Trophoblast cell (in vitro differentiated cells and primary cell): Measurements from ENCODE around the gene HAGHL.

Experiments
- DNase-seq, 2 donors: peaks; one replicate each; pipeline ENCODE4 v3.0.0-alpha.2; 2016
- H2AFZ ChIP-seq: 2 replicates; pipeline ENCODE4 v1.6.1; 2013; ENCODE audit warnings: low read length, moderate library complexity, mild to moderate bottlenecking; ENCODE audit not compliant: insufficient read depth, poor library complexity
- H2AK5ac ChIP-seq: 2 replicates; pipeline ENCODE4 v1.6.1; 2013; ENCODE audit warnings: mild to moderate bottlenecking, low read length
- H2BK120ac ChIP-seq: 2 replicates; pipeline ENCODE4 v1.6.1; 2013; ENCODE audit warnings: low read length, mild to moderate bottlenecking, moderate library complexity; ENCODE audit not compliant: insufficient read depth, poor library complexity
- H2BK12ac ChIP-seq: 2 replicates; pipeline ENCODE4 v1.6.1; 2013; ENCODE audit warnings: mild to moderate bottlenecking, low read length, moderate library complexity
- H2BK5ac ChIP-seq: 2 replicates; pipeline ENCODE4 v1.6.1; 2013; ENCODE audit warnings: low read length, low read depth, moderate library complexity, mild to moderate bottlenecking; ENCODE audit not compliant: poor library complexity
- H3K14ac ChIP-seq: 2 replicates; pipeline ENCODE4 v1.6.1; 2013; ENCODE audit warnings: mild to moderate bottlenecking, low read length
- H3K18ac ChIP-seq: 2 replicates; pipeline ENCODE4 v1.6.1; 2013; ENCODE audit warnings: mild to moderate bottlenecking, low read length
- H3K23ac ChIP-seq: 2 replicates; pipeline ENCODE4 v1.6.1; 2013; ENCODE audit warnings: low read length
- H3K27ac ChIP-seq: 2 replicates; pipeline ENCODE4 v1.5.1; 2013; ENCODE audit warnings: low read depth, mild to moderate bottlenecking, inconsistent platforms, low read length, moderate library complexity
- H3K27me3 ChIP-seq: 2 replicates; pipeline ENCODE4 v1.6.1; 2013; ENCODE audit warnings: inconsistent platforms, mild to moderate bottlenecking, low read length, moderate library complexity; ENCODE audit not compliant: insufficient read depth
- H3K36me3 ChIP-seq, 2 experiments: 1 replicate in 1 of 2; 2 replicates in 1 of 2; pipeline ENCODE4 v1.6.1; 2013; ENCODE audit warnings: low read length in 2 of 2, mild to moderate bottlenecking in 2 of 2, moderate library complexity in 1 of 2; ENCODE audit not compliant: insufficient read depth in 2 of 2, control insufficient read depth in 1 of 2
- H3K4ac ChIP-seq: 2 replicates; pipeline ENCODE4 v1.6.1; 2013; ENCODE audit warnings: low read depth, mild to moderate bottlenecking, low read length, moderate library complexity
- H3K4me1 ChIP-seq, 2 experiments: 1 replicate in 1 of 2; 2 replicates in 1 of 2; pipeline ENCODE4 v1.6.1; 2013; ENCODE audit warnings: low read length in 2 of 2, mild to moderate bottlenecking in 2 of 2, moderate library complexity in 1 of 2; ENCODE audit not compliant: insufficient read depth in 2 of 2, control insufficient read depth in 1 of 2
- H3K4me2 ChIP-seq: 2 replicates; pipeline ENCODE4 v1.6.1; 2013; ENCODE audit warnings: inconsistent platforms, mild to moderate bottlenecking, low read length, moderate library complexity
- H3K4me3 ChIP-seq: 2 replicates; pipeline ENCODE4 v1.5.1; 2013; ENCODE audit warnings: mild to moderate bottlenecking, low read depth, low read length, inconsistent platforms
- H3K79me1 ChIP-seq: one replicate; pipeline ENCODE4 v1.6.1; 2013; ENCODE audit warnings: low read length
- H3K79me2 ChIP-seq: 2 replicates; pipeline ENCODE4 v1.6.1; 2013; ENCODE audit warnings: low read length, mild to moderate bottlenecking; ENCODE audit not compliant: control insufficient read depth, insufficient read depth, poor library complexity
- H3K9ac ChIP-seq: 2 replicates; pipeline ENCODE4 v1.6.1; 2013; ENCODE audit warnings: mild to moderate bottlenecking, low read length
- H3K9me3 ChIP-seq: 2 replicates; pipeline ENCODE4 v1.6.1; 2013; ENCODE audit warnings: low read depth, mild to moderate bottlenecking, control low read depth, inconsistent platforms, low read length; ENCODE audit not compliant: insufficient read depth
- H4K12ac ChIP-seq: 2 replicates; pipeline ENCODE4 v1.6.1; 2013; ENCODE audit warnings: low read depth, mild to moderate bottlenecking, low read length, moderate library complexity
- H4K8ac ChIP-seq: 2 replicates; pipeline ENCODE4 v1.6.1; 2013; ENCODE audit warnings: low read depth, mild to moderate bottlenecking, low read length, moderate library complexity
- H4K91ac ChIP-seq: one replicate; pipeline ENCODE4 v1.6.1; 2013; ENCODE audit warnings: low read depth, mild to moderate bottlenecking, low read length, moderate library complexity
- WGBS: extraction: QIAGEN DNeasy Blood & Tissue Kit; methylation state at CpG from one replicate; pipeline ENCODE4 v1.1.7; 2013; ENCODE audit warnings: missing lambda C conversion rate; ENCODE audit not compliant: insufficient read length, insufficient coverage; ENCODE audit errors: extremely low coverage; 5-methylcytosine and 5-hydroxymethylcytosine counted together

Gene HAGHL

DNA sequence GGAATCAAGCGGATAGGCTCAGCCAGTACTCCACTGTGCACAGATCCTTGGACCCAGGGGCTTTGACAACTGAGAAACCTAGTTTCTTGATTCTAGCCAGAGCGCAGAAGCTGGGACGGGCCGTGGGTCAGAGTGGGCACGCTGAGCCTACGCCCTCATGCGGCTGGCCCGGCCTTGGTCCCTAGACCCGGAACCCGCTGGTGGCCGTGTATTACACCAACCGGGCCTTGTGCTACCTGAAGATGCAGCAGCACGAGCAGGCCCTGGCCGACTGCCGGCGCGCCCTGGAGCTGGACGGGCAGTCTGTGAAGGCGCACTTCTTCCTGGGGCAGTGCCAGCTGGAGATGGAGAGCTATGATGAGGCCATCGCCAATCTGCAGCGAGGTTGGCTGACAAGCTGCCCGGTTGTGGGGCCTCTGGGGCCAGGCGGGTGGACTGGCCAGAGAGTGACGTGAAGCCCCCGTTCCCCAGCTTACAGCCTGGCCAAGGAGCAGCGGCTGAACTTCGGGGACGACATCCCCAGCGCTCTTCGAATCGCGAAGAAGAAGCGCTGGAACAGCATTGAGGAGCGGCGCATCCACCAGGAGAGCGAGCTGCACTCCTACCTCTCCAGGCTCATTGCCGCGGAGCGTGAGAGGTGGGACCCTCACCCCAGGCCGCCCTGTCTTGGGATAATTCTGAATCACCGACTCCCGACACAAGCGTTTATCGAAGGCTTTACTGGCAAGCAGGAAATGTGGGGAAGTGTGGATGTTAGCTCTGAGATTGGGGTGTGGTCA lies 45.8 kb upstream of the HAGHL start:
- Histone ChIP-seq H3K18ac (peak overlapping the region; percentile 44), H3K9ac (peak overlapping the region; percentile 90), H3K79me1 (peaks cover 14% of the 10 kb centered on the region), H3K27ac (peak overlapping the region; percentile 81), H3K4ac (peak overlapping the region; percentile 91), H2AK5ac (peak overlapping the region; percentile 6), H3K4me3 (peak overlapping the region; percentile 96), H2AFZ (no peak overlapping the region), H3K27me3 (no peaks in the 10 kb centered on the region), H2BK12ac (no peak overlapping the region), H2BK120ac (peak overlapping the region; percentile 12), H4K12ac (peak overlapping the region; percentile 28), H3K23ac (no peak overlapping the region), H3K4me1 (peaks cover 27 to 32% of the 10 kb centered on the region in 2 experiments), H3K4me2 (peak overlapping the region; percentile 85), H4K91ac (peak overlapping the region; percentile 97), H3K9me3 (peaks cover 5% of the 10 kb centered on the region), H2BK5ac (peak overlapping the region; percentile 80), H3K14ac (peak overlapping the region; percentile 22), H3K36me3 (peaks cover 37 to 41% of the 10 kb centered on the region in 2 experiments), H3K79me2 (peaks cover 21% of the 10 kb centered on the region), H4K8ac (peak overlapping the region; percentile 44)
- DNase-seq = peak; percentile 43 to 68
- no CpG with 5 or more reads among the region's 44 CpGs for WGBS

DNA sequence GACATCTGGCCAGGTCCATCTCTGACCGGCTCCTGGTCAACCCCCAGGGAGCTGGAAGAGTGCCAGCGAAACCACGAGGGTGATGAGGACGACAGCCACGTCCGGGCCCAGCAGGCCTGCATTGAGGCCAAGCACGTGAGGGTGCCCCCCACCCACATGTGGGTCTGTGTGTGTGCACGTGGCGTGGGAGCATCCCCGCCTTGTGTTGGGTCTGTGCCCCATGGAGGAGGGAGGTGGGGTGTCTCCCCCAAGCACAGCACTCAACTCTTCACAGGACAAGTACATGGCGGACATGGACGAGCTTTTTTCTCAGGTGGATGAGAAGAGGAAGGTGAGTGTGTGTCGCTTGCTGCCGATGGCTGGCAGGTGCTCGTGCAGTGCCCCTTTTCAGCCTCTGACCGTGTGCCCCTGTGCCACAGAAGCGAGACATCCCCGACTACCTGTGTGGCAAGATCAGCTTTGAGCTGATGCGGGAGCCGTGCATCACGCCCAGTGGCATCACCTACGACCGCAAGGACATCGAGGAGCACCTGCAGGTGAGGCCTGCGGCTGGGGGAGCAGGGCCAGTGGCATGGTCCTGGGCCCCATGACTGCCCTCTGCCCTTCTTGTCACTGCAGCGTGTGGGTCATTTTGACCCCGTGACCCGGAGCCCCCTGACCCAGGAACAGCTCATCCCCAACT lies 45.0 kb upstream of the HAGHL start:
- Histone ChIP-seq H4K8ac (no peak overlapping the region), H3K36me3 (peaks cover 43 to 48% of the 10 kb centered on the region in 2 experiments), H3K14ac (no peak overlapping the region), H2BK120ac (no peak overlapping the region), H4K91ac (no peak overlapping the region), H2BK5ac (no peak overlapping the region), H3K79me2 (peaks cover 21% of the 10 kb centered on the region), H3K27me3 (no peaks in the 10 kb centered on the region), H2BK12ac (no peak overlapping the region), H2AK5ac (no peak overlapping the region), H3K27ac (no peak overlapping the region), H3K9me3 (peaks cover 4% of the 10 kb centered on the region), H2AFZ (no peak overlapping the region), H3K4me2 (peak overlapping the region; percentile 85), H3K18ac (no peak overlapping the region), H3K4me1 (peaks cover 27 to 32% of the 10 kb centered on the region in 2 experiments), H3K9ac (no peak overlapping the region), H3K4ac (peak overlapping the region; percentile 91), H4K12ac (no peak overlapping the region), H3K4me3 (peak overlapping the region; percentile 6), H3K23ac (no peak overlapping the region), H3K79me1 (peaks cover 14% of the 10 kb centered on the region)
- WGBS = no CpG with 5 or more reads among the region's 28 CpGs
- no peak for DNase-seq

DNA sequence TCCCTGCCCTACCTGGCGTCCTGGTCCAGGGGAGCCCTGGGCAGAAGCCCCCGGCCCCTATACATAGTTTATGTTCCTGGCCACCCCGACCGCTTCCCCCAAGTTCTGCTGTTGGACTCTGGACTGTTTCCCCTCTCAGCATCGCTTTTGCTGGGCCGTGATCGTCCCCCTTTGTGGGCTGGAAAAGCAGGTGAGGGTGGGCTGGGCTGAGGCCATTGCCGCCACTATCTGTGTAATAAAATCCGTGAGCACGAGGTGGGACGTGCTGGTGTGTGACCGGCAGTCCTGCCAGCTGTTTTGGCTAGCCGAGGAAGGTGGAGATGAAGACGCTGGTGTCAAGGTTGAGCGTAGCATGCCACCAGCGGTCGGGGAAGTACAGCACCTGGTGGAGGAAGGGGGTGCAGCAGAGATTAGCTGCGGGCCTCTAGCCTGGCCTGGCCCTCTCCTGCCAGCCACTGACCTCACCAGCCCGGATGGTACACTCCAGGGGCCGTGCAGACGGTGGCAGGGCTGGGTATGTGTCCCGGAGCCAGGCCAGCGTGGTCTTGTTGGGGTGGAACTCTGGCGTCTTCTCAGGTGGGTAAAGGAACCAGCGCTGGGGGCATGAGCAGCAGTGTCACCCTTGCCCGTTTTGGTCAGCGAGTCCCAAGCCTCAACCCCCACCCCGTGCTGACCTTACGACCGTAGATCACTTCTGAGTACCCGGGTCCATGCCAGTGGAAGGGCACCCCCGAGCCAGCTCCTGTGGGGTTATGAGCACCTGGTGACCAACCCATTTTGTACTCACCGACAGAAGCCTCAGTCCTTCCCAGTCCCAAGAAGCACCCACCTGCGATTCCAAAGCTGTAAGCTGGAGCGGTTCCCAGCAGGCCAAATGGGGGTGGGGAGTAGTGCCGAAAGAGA lies 44.2 kb upstream of the HAGHL start:
- peaks cover 14% of the 10 kb centered on the region for H3K79me1 ChIP-seq
- no peak overlapping the region for H2BK120ac ChIP-seq
- no peak overlapping the region for H3K18ac ChIP-seq
- no peak overlapping the region for H4K12ac ChIP-seq
- H3K79me2 ChIP-seq = peaks cover 21% of the 10 kb centered on the region
- no peak overlapping the region for H2AK5ac ChIP-seq
- no peak overlapping the region for H4K91ac ChIP-seq
- H3K27ac ChIP-seq = no peak overlapping the region
- no peak for DNase-seq
- peaks cover 52 to 57% of the 10 kb centered on the region in 2 experiments for H3K36me3 ChIP-seq
- peak overlapping the region; percentile 5 for H3K4ac ChIP-seq
- H3K9me3 ChIP-seq = peaks cover 6% of the 10 kb centered on the region
- no peak overlapping the region for H2BK12ac ChIP-seq
- no CpG with 5 or more reads among the region's 36 CpGs for WGBS
- H3K9ac ChIP-seq = peak overlapping the region; percentile 30
- H4K8ac ChIP-seq = no peak overlapping the region
- H3K4me2 ChIP-seq = peak overlapping the region; percentile 90
- H2BK5ac ChIP-seq = no peak overlapping the region
- no peak overlapping the region for H3K14ac ChIP-seq
- H3K23ac ChIP-seq = no peak overlapping the region
- no peak overlapping the region for H2AFZ ChIP-seq
- H3K27me3 ChIP-seq = no peaks in the 10 kb centered on the region
- H3K4me3 ChIP-seq = no peak overlapping the region
- peaks cover 27 to 32% of the 10 kb centered on the region in 2 experiments for H3K4me1 ChIP-seq
